H1 (cell line): Measurements from ENCODE around the gene PPP2R2C. TPM values are rescaled to one million over a fixed set of nuclear protein-coding genes. Genes with fewer than 3 reads are reported as not detected.

Source experiments
- CTCF ChIA-PET: fragments of 300-600 bp; sonication (Branson Sonifier 250); formaldehyde crosslinking; loops from one replicate; lab custom pipeline; 2021; ENCODE audit not compliant: partially characterized antibody; lab: Charles Lee
- POLR2A ChIA-PET: fragments of 300-600 bp; sonication (Branson Sonifier 250); formaldehyde crosslinking; loops from one replicate; lab custom pipeline; 2021; ENCODE audit warnings: inconsistent platforms; ENCODE audit not compliant: partially characterized antibody; lab: Charles Lee
- DNase-seq, 2 experiments: peaks; one replicate each; pipeline versions ENCODE4 v3.0.0 to v3.0.0-alpha.2; 2010 to 2022; ENCODE audit warnings: low spot score in 2 of 2, low read depth in 1 of 2, mixed read lengths in 1 of 2
- FAIRE-seq: peaks from 2 replicates; lab custom pipeline; 2011; peaks lifted over from hg19 to GRCh38; lab: Jason Lieb, UNC
- H2AFZ ChIP-seq: 2 replicates; pipeline ENCODE4 v1.8.1; 2012; ENCODE audit warnings: low read length, inconsistent platforms
- H2AK5ac ChIP-seq: 2 replicates; pipeline ENCODE4 v1.6.1; 2013; ENCODE audit warnings: low read depth, low read length
- H2BK120ac ChIP-seq: replicated peaks from 2 replicates; pipeline ENCODE3; 2013; ENCODE audit warnings: low read depth, low read length, inconsistent platforms
- H2BK12ac ChIP-seq: 2 replicates; pipeline ENCODE4 v1.6.1; 2013; ENCODE audit warnings: low read depth, low read length
- H2BK15ac ChIP-seq: 2 replicates; pipeline ENCODE4 v1.6.1; 2013; ENCODE audit warnings: low read length
- H2BK20ac ChIP-seq: 2 replicates; pipeline ENCODE4 v1.6.1; 2013; ENCODE audit warnings: low read length
- H2BK5ac ChIP-seq: 2 replicates; pipeline ENCODE4 v1.6.1; 2013; ENCODE audit warnings: low read depth, low read length
- H3K14ac ChIP-seq: 2 replicates; pipeline ENCODE4 v1.6.1; 2013; ENCODE audit warnings: inconsistent platforms; ENCODE audit not compliant: insufficient read length
- H3K18ac ChIP-seq: 2 replicates; pipeline ENCODE4 v1.6.1; 2013; ENCODE audit warnings: low read length; ENCODE audit errors: extremely low read depth
- H3K23ac ChIP-seq: 2 replicates; pipeline ENCODE4 v1.6.1; 2013; ENCODE audit warnings: inconsistent platforms; ENCODE audit not compliant: insufficient read length
- H3K23me2 ChIP-seq: 2 replicates; pipeline ENCODE4 v1.6.1; 2013; ENCODE audit warnings: low read depth, low read length
- H3K27ac ChIP-seq: 2 replicates; pipeline ENCODE4 v1.6.1; 2011; ENCODE audit warnings: low read depth, low read length, inconsistent platforms
- H3K27me3 ChIP-seq, 4 experiments: replicated peaks in 1 of 4; 1 replicate in 1 of 4; 2 replicates in 3 of 4; pipeline versions ENCODE4 v1.6.1 to v1.8.1; 2011 to 2013; ENCODE audit warnings: low read length in 3 of 4, mild to moderate bottlenecking in 3 of 4, inconsistent platforms in 2 of 4, mixed read lengths in 2 of 4, moderate library complexity in 1 of 4; ENCODE audit not compliant: control insufficient read depth in 3 of 4, insufficient read depth in 3 of 4; ENCODE audit errors: extremely low read depth in 1 of 4
- H3K36me3 ChIP-seq, 4 experiments: 2 replicates each; pipeline versions ENCODE4 v1.6.1 to v1.8.1; 2011 to 2013; ENCODE audit warnings: mild to moderate bottlenecking in 4 of 4, low read length in 3 of 4, moderate library complexity in 2 of 4, control low read depth in 1 of 4, inconsistent platforms in 1 of 4; ENCODE audit not compliant: insufficient read depth in 4 of 4, control insufficient read depth in 2 of 4
- H3K4ac ChIP-seq: replicated peaks from 2 replicates; pipeline ENCODE3; 2013; ENCODE audit warnings: low read length, low read depth, mixed read lengths, inconsistent platforms; ENCODE audit not compliant: insufficient read length
- H3K4me1 ChIP-seq, 4 experiments: replicated peaks in 1 of 4; 1 replicate in 1 of 4; 2 replicates in 3 of 4; pipeline versions ENCODE4 v1.6.1 to v1.8.1; 2011 to 2013; ENCODE audit warnings: low read length in 3 of 4, inconsistent platforms in 2 of 4, mixed read lengths in 1 of 4; ENCODE audit not compliant: insufficient read depth in 4 of 4, control insufficient read depth in 3 of 4
- H3K4me2 ChIP-seq, 2 experiments: 2 replicates each; pipeline versions ENCODE4 v1.6.1 to v1.8.1; 2011 to 2013; ENCODE audit warnings: low read depth in 2 of 2, low read length in 2 of 2, control low read depth in 1 of 2, inconsistent platforms in 1 of 2, mild to moderate bottlenecking in 1 of 2; ENCODE audit not compliant: insufficient read depth in 1 of 2
- H3K4me3 ChIP-seq, 4 experiments: fragments of 200-600, 300-600 bp in 1 of 4; sonication (generic), shearing (Covaris generic), sonication (Bioruptor Twin) in 1 of 4; 2 replicates each; pipeline versions ENCODE4 v1.5.1 to v1.8.1; 2011 to 2016; ENCODE audit warnings: low read length in 4 of 4, low read depth in 3 of 4, control low read depth in 2 of 4, inconsistent platforms in 2 of 4, mild to moderate bottlenecking in 2 of 4, mixed read lengths in 1 of 4, moderate library complexity in 1 of 4; ENCODE audit not compliant: insufficient read depth in 2 of 4; ENCODE audit errors: extremely low read depth in 1 of 4
- H3K56ac ChIP-seq: replicated peaks from 2 replicates; pipeline ENCODE3; 2013; ENCODE audit warnings: low read depth, mild to moderate bottlenecking, mixed read lengths, low read length, inconsistent platforms; ENCODE audit not compliant: insufficient read length
- H3K79me1 ChIP-seq: 2 replicates; pipeline ENCODE4 v1.6.1; 2013; ENCODE audit warnings: low read depth, low read length, control low read depth
- H3K79me2 ChIP-seq, 2 experiments: 2 replicates each; pipeline versions ENCODE4 v1.6.1 to v1.8.1; 2012 to 2013; ENCODE audit warnings: low read length in 2 of 2, mild to moderate bottlenecking in 2 of 2, inconsistent platforms in 1 of 2; ENCODE audit not compliant: insufficient read depth in 2 of 2, control insufficient read depth in 1 of 2
- H3K9ac ChIP-seq, 4 experiments: replicated peaks in 1 of 4; 1 replicate in 1 of 4; 2 replicates in 3 of 4; pipeline versions ENCODE4 v1.6.1 to v1.8.1; 2011 to 2013; ENCODE audit warnings: low read depth in 3 of 4, low read length in 3 of 4, control low read depth in 2 of 4, mild to moderate bottlenecking in 2 of 4, moderate library complexity in 2 of 4, inconsistent platforms in 1 of 4; ENCODE audit errors: extremely low read depth in 1 of 4
- H3K9me3 ChIP-seq, 2 experiments: 2 replicates each; pipeline versions ENCODE4 v1.6.1 to v1.8.1; 2012 to 2013; ENCODE audit warnings: mild to moderate bottlenecking in 2 of 2, moderate library complexity in 2 of 2, control low read depth in 1 of 2, inconsistent platforms in 1 of 2, low read depth in 1 of 2, low read length in 1 of 2, mixed read lengths in 1 of 2; ENCODE audit not compliant: insufficient read depth in 2 of 2
- H4K20me1 ChIP-seq, 2 experiments: replicated peaks in 1 of 2; 2 replicates each; pipeline versions ENCODE3 to v1.8.1; 2011 to 2013; ENCODE audit warnings: inconsistent platforms in 2 of 2, low read length in 2 of 2, mild to moderate bottlenecking in 1 of 2; ENCODE audit not compliant: insufficient read depth in 2 of 2, control insufficient read depth in 1 of 2
- H4K5ac ChIP-seq: 2 replicates; pipeline ENCODE4 v1.6.1; 2013; ENCODE audit warnings: low read length, low read depth, mixed read lengths, inconsistent platforms; ENCODE audit not compliant: insufficient read length
- H4K8ac ChIP-seq: 2 replicates; pipeline ENCODE4 v1.8.0; 2013; ENCODE audit warnings: mild to moderate bottlenecking, moderate library complexity, low read length, inconsistent platforms; ENCODE audit not compliant: insufficient read depth; ENCODE audit errors: extremely low read depth
- H4K91ac ChIP-seq: replicated peaks from 2 replicates; pipeline ENCODE3; 2013; ENCODE audit warnings: low read length, mixed read lengths, inconsistent platforms; ENCODE audit not compliant: insufficient read length
- JUN ChIP-seq: IDR thresholded peaks from 2 replicates; pipeline ENCODE4 v1.6.1; 2011; ENCODE audit warnings: low read depth, mild to moderate bottlenecking, improper control_type of control experiment, low read length
- KDM1A ChIP-seq: fragments of 200-600, 300-600 bp; sonication (generic); IDR thresholded peaks from 2 replicates; pipeline ENCODE4 v1.7.1; 2016; ENCODE audit warnings: mild to moderate bottlenecking, low read length, borderline replicate concordance
- POLR2A ChIP-seq, 2 experiments: IDR thresholded peaks; 1 replicate in 1 of 2; 2 replicates in 1 of 2; pipeline ENCODE4 v1.6.1; 2011; ENCODE audit warnings: low read depth in 2 of 2, low read length in 2 of 2, mild to moderate bottlenecking in 2 of 2; ENCODE audit errors: control extremely low read depth in 1 of 2
- POLR2AphosphoS5 ChIP-seq: IDR thresholded peaks from 2 replicates; pipeline ENCODE4 v1.6.1; 2011; ENCODE audit warnings: low read depth, low read length
- RNF2 ChIP-seq: fragments of 200-900, 300-1000 bp; sonication (generic); IDR thresholded peaks from 2 replicates; pipeline ENCODE4 v1.7.1; 2016; ENCODE audit warnings: borderline replicate concordance, low read depth, mild to moderate bottlenecking, antibody characterized with exemption, low read length; ENCODE audit not compliant: poor library complexity, severe bottlenecking; ENCODE audit errors: missing control alignments
- SAP30 ChIP-seq: fragments of 300-600 bp; sonication (generic); IDR thresholded peaks from 2 replicates; pipeline ENCODE4 v1.7.1; 2012; ENCODE audit warnings: low read length, moderate library complexity, mild to moderate bottlenecking, inconsistent platforms; ENCODE audit not compliant: insufficient read depth, insufficient replicate concordance
- SIN3A ChIP-seq, 2 experiments: IDR thresholded peaks in 1 of 2; conservative IDR thresholded peaks in 1 of 2; 2 replicates each; pipeline ENCODE4 v1.6.1; 2011 to 2012; ENCODE audit warnings: low read length in 2 of 2, improper control_type of control experiment in 1 of 2, low read depth in 1 of 2, mild to moderate bottlenecking in 1 of 2
- SIX5 ChIP-seq: IDR thresholded peaks from 2 replicates; pipeline ENCODE4 v1.6.1; 2011; ENCODE audit warnings: mild to moderate bottlenecking, low read depth, low read length
- SP1 ChIP-seq: IDR thresholded peaks from 2 replicates; pipeline ENCODE4 v1.6.1; 2011; ENCODE audit warnings: low read depth, low read length
- SP2 ChIP-seq: IDR thresholded peaks from 2 replicates; pipeline ENCODE4 v1.6.1; 2012; ENCODE audit warnings: mild to moderate bottlenecking, low read length, inconsistent platforms
- SUZ12 ChIP-seq: fragments of 200-600 bp; sonication (generic); IDR thresholded peaks from 2 replicates; pipeline ENCODE4 v1.6.1; 2012; ENCODE audit warnings: mild to moderate bottlenecking, inconsistent platforms, low read length, moderate library complexity, mixed read lengths
- TBP ChIP-seq: IDR thresholded peaks from 2 replicates; pipeline ENCODE4 v1.6.1; 2011; ENCODE audit warnings: low read depth, low read length, improper control_type of control experiment
- ZNF274 ChIP-seq: IDR thresholded peaks from 2 replicates; pipeline ENCODE4 v1.7.0; 2012; ENCODE audit warnings: low read length, borderline replicate concordance; ENCODE audit errors: extremely low read depth
- WGBS, 2 experiments: shearing (Covaris generic) in 1 of 2; methylation state at CpG; one replicate each; pipeline versions ENCODE4 v1.1.6 to v1.1.7; 2013 to 2015; ENCODE audit warnings: low lambda C conversion rate in 2 of 2, mixed read lengths in 2 of 2, inconsistent platforms in 1 of 2, low coverage in 1 of 2, missing lambda C conversion rate in 1 of 2; ENCODE audit not compliant: insufficient replicate concordance in 2 of 2, insufficient coverage in 1 of 2, insufficient read length in 1 of 2; ENCODE audit errors: extremely low coverage in 1 of 2, missing lambda C conversion rate in 1 of 2; 5-methylcytosine and 5-hydroxymethylcytosine counted together
- polyA plus RNA-seq, 7 experiments: library from polyadenylated mRNA; depleted of rRNA in 3 of 7; stranded (reverse) in 5 of 7; unstranded in 2 of 7; fragments of >200 nt in 5 of 7; fragments of 200-250 nt in 2 of 7; gene quantifications; 1 replicate in 5 of 7; 2 replicates in 1 of 7; 4 replicates in 1 of 7; pipeline versions ENCODE4 v1.2.1 to v1.2.3, GENCODE V29; 2011 to 2013; ENCODE audit warnings: missing spikeins in 2 of 7, mixed read lengths in 2 of 7
- total RNA-seq: library from RNA; stranded (reverse); fragmentation: NEBNext Ultra II Directional; extraction: Animal tissue kit (Norgen Biotek cat#: 25700); gene quantifications from 2 replicates; pipeline ENCODE4 v1.2.1, GENCODE V29; 2021

Gene PPP2R2C
- total and polyA plus RNA-seq, 2 of the 8 experiments (the other 6 are each of a cell fraction or from before 2014, with no cell fraction given): 6.4 TPM

DNA sequence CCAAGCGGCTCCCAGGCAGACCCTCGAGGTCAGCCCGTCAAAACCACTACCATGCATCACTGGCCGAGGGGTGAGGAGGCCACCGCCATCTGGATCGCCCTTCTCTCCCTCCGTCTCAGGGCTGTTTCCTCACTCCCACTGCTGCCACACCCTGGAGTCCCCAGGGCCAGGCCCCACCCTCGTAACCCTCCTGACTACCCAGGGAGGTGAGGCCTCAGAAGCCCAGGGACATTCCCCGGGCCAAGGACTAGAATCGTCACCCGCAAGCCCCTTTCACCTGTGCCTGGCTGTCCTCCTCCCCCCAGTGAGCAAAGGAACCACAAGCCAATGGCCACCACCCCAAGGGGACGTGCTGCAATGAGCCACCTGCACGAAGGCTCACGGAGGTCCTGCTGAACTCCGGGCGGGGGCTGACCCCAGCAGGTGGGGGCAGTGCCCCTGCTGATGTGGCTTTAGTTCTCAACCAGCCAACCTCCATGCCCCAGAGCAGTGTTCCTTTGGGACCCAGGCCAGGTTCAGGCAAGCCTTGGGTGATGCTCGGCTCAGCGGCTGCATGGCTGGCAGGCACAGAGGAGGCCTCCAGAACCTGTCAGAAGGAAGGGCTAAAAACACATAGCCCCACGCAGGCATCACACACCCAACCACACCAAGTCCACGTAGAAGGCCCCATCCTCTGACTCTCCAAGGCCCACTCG is 23.8 kb downstream of the PPP2R2C start:
- DNase-seq (no peak), FAIRE-seq (no peak)
- Histone ChIP-seq H2BK20ac (no peak overlapping the region), H3K56ac (no peak overlapping the region), H3K4me2 (no peak overlapping the region), H4K8ac (peak overlapping the region; percentile 1; the same call in 1 of the 2 replicates), H3K4me1 (peaks cover 0 to 7% (median 2%) of the 10 kb centered on the region in 4 experiments; a peak in 4 of 7 replicates), H2BK120ac (no peak overlapping the region), H3K27me3 (no peaks in the 10 kb centered on the region), H3K4ac (no peak overlapping the region), H3K9me3 (no peaks in the 10 kb centered on the region), H3K4me3 (no peak overlapping the region), H3K23me2 (no peaks in the 10 kb centered on the region), H3K14ac (no peak overlapping the region), H3K27ac (no peak overlapping the region), H3K36me3 (no peaks in the 10 kb centered on the region), H3K18ac (no peak overlapping the region), H3K23ac (no peak overlapping the region), H3K79me2 (no peaks in the 10 kb centered on the region), H4K91ac (no peak overlapping the region), H2BK12ac (peak overlapping the region; percentile 39; the same call in 1 of the 2 replicates), H2BK5ac (0 out of 2 replicates have a peak overlapping the region, but pooled peaks have one; percentile 8), H3K9ac (no peak overlapping the region), H2BK15ac (no peak overlapping the region), H4K5ac (no peak overlapping the region), H4K20me1 (no peaks in the 10 kb centered on the region), H3K79me1 (no peaks in the 10 kb centered on the region), H2AFZ (no peak overlapping the region), H2AK5ac (no peak overlapping the region)
- CTCF ChIA-PET: no interaction called here
- 87% methylated on average over 12 of the region's 21 CpGs; no CpG with 5 or more reads in 1 of the 2 experiments for WGBS, 2 experiments
- POLR2A ChIA-PET: no interaction called here
- TF ChIP-seq KDM1A (no peak), JUN (no peak), POLR2A (IDR thresholded peaks at IDR 0.05; ENCODE audit: control extremely low read depth in 1 of 2, low read depth in 2 of 2, low read length in 2 of 2) (no peak), RNF2 (no peak), SP2 (no peak), SUZ12 (no peak), SIX5 (no peak), ZNF274 (no peak), SAP30 (no peak), TBP (no peak), POLR2AphosphoS5 (no peak), SP1 (no peak), SIN3A (conservative IDR thresholded peaks at IDR 0.05 in 1 of 2, IDR thresholded peaks at IDR 0.05 in 1 of 2; ENCODE audit: low read depth in 1 of 2, low read length in 2 of 2) (no peak)
